ENCODE results near the gene LGALS8.
"Not testable (repeated sequence)": the region's sequence is repeated elsewhere in the genome, so short reads cannot be mapped to it uniquely, and the experiment has no call there.

The LGALS8 gene

DNA sequence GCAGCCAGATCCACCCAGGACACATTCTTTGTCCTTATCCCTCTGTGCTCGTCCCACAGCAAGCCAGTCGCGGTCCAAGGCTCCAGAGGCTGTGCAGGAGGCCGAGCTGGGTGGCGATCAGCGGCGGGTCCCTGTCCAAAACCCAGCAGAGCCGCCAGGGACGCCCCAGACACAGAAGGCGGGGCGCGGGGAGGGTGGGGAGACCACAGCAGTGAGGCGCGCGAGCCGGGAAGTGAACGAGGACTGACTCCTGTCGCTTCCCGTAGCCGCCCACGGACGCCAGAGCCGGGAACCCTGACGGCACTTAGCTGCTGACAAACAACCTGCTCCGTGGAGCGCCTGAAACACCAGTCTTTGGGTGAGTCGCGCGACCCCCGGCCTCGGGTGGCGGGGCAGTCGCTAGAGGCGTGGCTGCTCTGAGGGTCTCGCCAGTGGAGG, at the start of gene LGALS8:
Gene LGALS8, plus strand, starts transcription at position 279 of the 438 bp plus-strand sequence. CDS start 2,089 bp downstream, outside the sequence.
- Mint-ChIP-seq H3K27ac (peak within 1 kb of the TSS; percentile 93), H3K4me1 (peaks cover 22% of the 10 kb centered on the region), H3K9me3 (no peaks in the 10 kb centered on the region), H3K4me3 (peak within 1 kb of the TSS; percentile 92), H3K36me3 (ENCODE audit: low read depth) (peaks cover 24% of the 10 kb centered on the region), H3K27me3 (no peaks in the 10 kb centered on the region)
- DNase-seq (peak; percentile 90), ATAC-seq (peak; percentile 74)

DNA sequence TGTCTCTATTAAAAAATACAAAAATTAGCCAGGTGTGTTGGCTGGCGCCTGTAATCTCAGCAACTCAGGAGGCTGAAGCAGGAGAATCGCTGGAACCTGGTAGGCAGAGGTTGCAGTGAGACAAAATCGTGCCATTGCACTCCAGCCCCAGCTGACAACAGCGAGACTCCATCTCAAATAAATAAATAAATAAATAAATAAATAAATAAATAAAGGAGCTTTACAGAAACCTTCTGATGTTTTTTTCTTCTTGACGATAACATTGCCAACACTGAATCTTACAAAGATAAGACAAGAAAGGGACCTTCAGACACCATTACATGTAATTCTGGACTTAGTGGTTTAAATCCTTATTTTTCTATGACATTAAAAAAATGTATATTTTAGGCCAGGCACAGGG, 47.8 kb upstream of the LGALS8 start:
- peaks cover under 1% of the 10 kb centered on the region for H3K36me3 Mint-ChIP-seq (ENCODE audit: low read depth)
- H3K27ac Mint-ChIP-seq: no peak overlapping the region
- H3K9me3 Mint-ChIP-seq: no peaks in the 10 kb centered on the region
- DNase-seq: no peak
- ATAC-seq: no peak
- H3K27me3 Mint-ChIP-seq: no peaks in the 10 kb centered on the region
- peaks cover 1% of the 10 kb centered on the region for H3K4me1 Mint-ChIP-seq
- H3K4me3 Mint-ChIP-seq: no peak overlapping the region

- DNase-seq: no peak
- Mint-ChIP-seq H3K4me3 (no peak overlapping the region), H3K36me3 (ENCODE audit: low read depth) (peaks cover 2% of the 10 kb centered on the region), H3K27ac (no peak overlapping the region), H3K4me1 (no peaks in the 10 kb centered on the region), H3K27me3 (no peaks in the 10 kb centered on the region), H3K9me3 (no peaks in the 10 kb centered on the region)
- no peak for ATAC-seq
Observed at GRCh38 chr1:236480758-236481436, 42.9 kb upstream of the LGALS8 start.

DNA sequence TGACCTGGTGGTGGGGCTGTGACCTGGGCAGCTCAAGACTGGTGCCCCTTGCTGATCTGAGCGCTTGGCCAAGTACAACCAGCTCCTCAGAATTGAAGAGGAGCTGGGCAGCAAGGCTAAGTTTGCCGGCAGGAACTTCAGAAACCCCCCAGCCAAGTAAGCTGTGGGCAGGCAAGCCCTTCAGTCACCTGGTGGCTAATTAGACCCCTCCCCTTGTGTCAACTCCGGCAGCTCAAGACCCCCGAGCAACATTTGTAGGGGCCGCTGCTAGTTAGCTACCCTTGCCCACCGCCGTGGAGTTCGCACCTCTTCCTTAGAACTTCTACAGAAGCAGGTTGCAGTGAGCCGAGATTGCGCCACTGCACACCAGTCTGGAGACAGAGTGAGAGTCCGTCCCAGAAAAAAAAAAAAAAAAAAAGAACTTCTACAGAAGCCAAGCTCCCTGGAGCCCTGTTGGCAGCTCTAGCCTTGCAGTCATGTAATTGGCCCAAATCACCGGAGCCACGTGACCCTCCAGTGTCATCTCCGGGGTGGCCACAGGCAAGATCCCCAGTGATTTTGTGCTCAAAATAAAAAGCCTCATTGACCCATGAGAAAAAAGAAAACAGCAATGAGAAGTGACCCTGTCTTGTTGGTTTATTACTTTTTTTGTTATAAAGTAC, 39.3 kb upstream of the LGALS8 start:
- no peak for ATAC-seq
- peaks cover 2% of the 10 kb centered on the region for H3K27me3 Mint-ChIP-seq
- peaks cover 2% of the 10 kb centered on the region for H3K36me3 Mint-ChIP-seq (ENCODE audit: low read depth)
- H3K9me3 Mint-ChIP-seq: no peaks in the 10 kb centered on the region
- H3K27ac Mint-ChIP-seq: no peak overlapping the region
- H3K4me1 Mint-ChIP-seq: peaks cover 11% of the 10 kb centered on the region
- DNase-seq: no peak
- no peak overlapping the region for H3K4me3 Mint-ChIP-seq

DNA sequence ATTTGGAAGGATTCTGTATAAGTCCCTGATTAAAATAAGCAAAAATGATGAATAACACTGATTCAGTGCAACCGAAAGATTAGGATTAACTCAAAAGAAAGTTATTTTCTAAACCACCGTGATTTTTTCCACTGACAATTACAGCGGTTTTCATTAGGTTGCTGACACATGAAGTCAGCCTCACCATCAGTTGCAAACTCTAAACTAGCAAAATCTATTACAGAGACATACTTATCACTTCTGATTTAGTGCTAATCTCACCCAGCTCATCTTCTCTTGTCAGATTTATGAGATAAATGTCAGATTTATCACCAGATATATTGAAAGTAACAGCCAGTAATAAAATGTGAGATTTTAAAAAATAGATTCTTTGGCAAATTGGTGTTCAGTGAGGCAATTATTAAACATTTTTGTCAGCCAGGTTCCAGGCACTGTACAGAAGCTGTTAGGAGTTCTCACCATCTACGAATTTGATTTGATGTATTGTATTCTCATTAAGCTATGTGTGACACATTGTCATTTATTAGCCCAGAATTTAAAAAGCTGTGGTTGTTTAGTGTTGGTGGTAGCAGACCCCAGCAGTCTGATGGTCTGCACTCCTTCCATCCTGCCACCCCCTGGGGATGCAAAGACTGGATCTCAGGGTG, 37.3 kb upstream of the LGALS8 start:
- no peaks in the 10 kb centered on the region for H3K9me3 Mint-ChIP-seq
- peaks cover 12% of the 10 kb centered on the region for H3K27me3 Mint-ChIP-seq
- H3K4me3 Mint-ChIP-seq: no peak overlapping the region
- H3K4me1 Mint-ChIP-seq: peaks cover 14% of the 10 kb centered on the region
- ATAC-seq (no peak), DNase-seq (no peak)
- no peak overlapping the region for H3K27ac Mint-ChIP-seq
- H3K36me3 Mint-ChIP-seq (ENCODE audit: low read depth): peaks cover 2% of the 10 kb centered on the region

- Mint-ChIP-seq H3K4me1 (peaks cover 14% of the 10 kb centered on the region), H3K27me3 (peaks cover 20% of the 10 kb centered on the region)
- H3K4me3 Mint-ChIP-seq; H3K9me3 Mint-ChIP-seq; H3K27ac Mint-ChIP-seq; H3K36me3 Mint-ChIP-seq (ENCODE audit: low read depth); DNase-seq; ATAC-seq: not testable (repeated sequence)
Observed at GRCh38 chr1:236489161-236489560, 34.6 kb upstream of the LGALS8 start.

- Mint-ChIP-seq H3K36me3 (ENCODE audit: low read depth) (no peaks in the 10 kb centered on the region), H3K4me1 (peaks cover 14% of the 10 kb centered on the region), H3K27me3 (peaks cover 20% of the 10 kb centered on the region), H3K9me3 (no peaks in the 10 kb centered on the region), H3K27ac (no peak overlapping the region), H3K4me3 (no peak overlapping the region)
- DNase-seq: no peak
- ATAC-seq: peak; percentile 75
Observed at GRCh38 chr1:236489710-236490377, 33.9 kb upstream of the LGALS8 start.

- Mint-ChIP-seq H3K27ac (peak overlapping the region; percentile 28), H3K4me3 (no peak overlapping the region)
Observed at GRCh38 chr1:236491469-236492136, 32.2 kb upstream of the LGALS8 start.

DNA sequence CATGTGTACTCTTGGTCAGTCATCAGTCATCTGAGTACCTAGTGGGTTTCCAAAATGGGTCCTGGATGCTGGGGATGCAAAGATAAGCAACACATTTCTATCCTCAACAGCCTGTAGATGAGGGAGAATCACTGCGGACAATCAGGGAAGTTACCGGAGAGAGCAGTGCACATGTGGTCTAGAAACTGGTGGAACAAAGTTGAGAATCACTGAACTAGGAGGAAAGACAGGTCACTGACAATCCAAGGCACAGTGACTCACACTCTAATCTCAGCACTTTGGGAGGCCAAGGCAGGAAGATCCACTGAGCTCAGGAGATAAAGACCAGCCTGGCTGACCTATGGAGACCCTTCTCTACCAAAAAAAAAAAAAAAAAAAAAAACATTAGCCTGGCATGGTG, 31.4 kb upstream of the LGALS8 start:
- no peaks in the 10 kb centered on the region for H3K36me3 Mint-ChIP-seq (ENCODE audit: low read depth)
- no peak overlapping the region for H3K27ac Mint-ChIP-seq
- DNase-seq (no peak), ATAC-seq (no peak)
- H3K4me1 Mint-ChIP-seq: peaks cover 3% of the 10 kb centered on the region
- H3K9me3 Mint-ChIP-seq: no peaks in the 10 kb centered on the region
- H3K27me3 Mint-ChIP-seq: peaks cover 26% of the 10 kb centered on the region
- H3K4me3 Mint-ChIP-seq: no peak overlapping the region

More at GRCh38 chr1:236491469-236492136, 32.2 kb upstream of the LGALS8 start:
- Mint-ChIP-seq H3K36me3 (ENCODE audit: low read depth) (no peaks in the 10 kb centered on the region), H3K4me1 (peaks cover 8% of the 10 kb centered on the region), H3K9me3 (no peaks in the 10 kb centered on the region), H3K27me3 (peaks cover 23% of the 10 kb centered on the region)
- no peak for DNase-seq
- no peak for ATAC-seq

- no peak overlapping the region for H3K4me3 Mint-ChIP-seq
- H3K27me3 Mint-ChIP-seq: peaks cover 23% of the 10 kb centered on the region
- H3K4me1 Mint-ChIP-seq: peaks cover 3% of the 10 kb centered on the region
- H3K36me3 Mint-ChIP-seq (ENCODE audit: low read depth): no peaks in the 10 kb centered on the region
- ATAC-seq (no peak), DNase-seq (no peak)
- H3K27ac Mint-ChIP-seq: no peak overlapping the region
- H3K9me3 Mint-ChIP-seq: no peaks in the 10 kb centered on the region
Observed at GRCh38 chr1:236494082-236494481, 29.7 kb upstream of the LGALS8 start.

DNA sequence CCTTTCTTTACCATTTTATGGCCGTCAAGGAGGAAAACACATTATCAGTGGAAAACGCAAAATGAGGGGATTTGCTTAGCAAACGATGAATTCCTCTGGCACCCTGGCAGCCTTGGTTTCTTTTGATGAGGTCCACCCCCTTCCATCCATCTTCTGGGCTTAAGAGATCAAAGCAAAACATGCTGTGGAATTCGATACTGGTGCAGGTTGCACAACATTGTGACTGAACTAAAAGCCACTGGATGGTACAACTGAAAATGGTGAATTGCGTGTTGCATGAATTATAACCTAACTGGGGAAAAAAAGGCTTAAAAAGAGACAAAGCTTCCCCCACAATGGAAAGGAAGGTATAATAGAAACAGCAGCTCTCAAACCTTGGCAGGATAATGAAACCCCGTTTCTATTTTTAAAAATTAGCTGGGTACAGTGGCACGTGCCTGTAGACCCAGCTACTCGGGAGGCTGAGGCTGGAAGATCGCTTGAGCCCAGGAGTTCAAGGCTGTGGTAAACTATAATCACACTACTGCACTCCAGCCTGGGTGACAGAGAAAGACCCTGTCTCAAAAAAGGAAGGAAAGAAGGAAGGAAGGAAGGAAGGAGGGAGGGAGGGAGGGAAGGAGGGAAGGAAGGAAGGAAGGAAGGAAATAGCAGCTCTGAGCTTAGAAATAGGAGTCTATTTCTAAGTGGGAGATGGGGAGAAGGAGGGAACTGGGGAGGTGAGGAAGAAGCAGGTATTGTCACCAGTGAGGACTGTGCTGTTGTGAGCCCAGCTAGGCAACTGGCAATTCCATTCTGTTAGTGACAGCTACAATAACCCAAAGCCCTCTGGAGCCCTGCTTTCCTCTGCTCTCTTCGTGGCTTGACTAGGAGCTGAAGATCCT, 29.0 kb upstream of the LGALS8 start:
- Mint-ChIP-seq H3K9me3 (no peaks in the 10 kb centered on the region), H3K36me3 (ENCODE audit: low read depth) (no peaks in the 10 kb centered on the region), H3K4me3 (no peak overlapping the region), H3K27me3 (peaks cover 21% of the 10 kb centered on the region), H3K4me1 (no peaks in the 10 kb centered on the region), H3K27ac (no peak overlapping the region)
- no peak for ATAC-seq
- DNase-seq: no peak

DNA sequence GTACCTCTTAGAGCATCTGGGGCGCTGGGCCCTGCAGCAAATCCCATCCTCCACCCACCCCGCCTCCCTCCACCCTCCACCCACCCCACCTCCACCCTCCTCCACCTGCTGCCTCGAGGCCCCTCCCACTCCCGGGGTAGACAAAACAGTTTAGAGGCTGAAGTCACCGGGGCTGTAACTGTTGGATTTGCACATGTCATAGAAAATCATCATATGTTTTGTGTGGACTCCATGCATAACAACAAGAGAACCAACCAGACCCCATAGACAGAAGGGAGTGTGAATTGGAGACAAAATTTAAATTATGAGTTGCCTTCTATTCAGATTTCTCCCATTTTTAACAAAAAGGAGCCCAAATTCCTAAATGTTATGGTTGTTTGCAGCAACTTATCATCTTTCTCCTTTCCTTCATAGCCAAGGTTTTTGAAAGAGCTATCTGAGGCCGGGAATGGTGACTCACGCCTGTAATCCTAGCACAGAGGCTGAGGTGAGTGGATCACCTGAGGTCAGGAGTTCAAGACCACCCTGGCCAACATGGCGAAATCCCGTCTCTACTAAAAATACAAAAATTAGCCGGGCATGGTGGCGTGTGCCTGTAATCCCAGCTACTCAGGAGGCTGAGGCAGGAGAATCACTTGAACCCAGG, 28.2 kb upstream of the LGALS8 start:
- Mint-ChIP-seq H3K36me3 (ENCODE audit: low read depth) (no peaks in the 10 kb centered on the region), H3K4me1 (no peaks in the 10 kb centered on the region), H3K4me3 (no peak overlapping the region), H3K27me3 (peaks cover 19% of the 10 kb centered on the region), H3K9me3 (no peaks in the 10 kb centered on the region), H3K27ac (no peak overlapping the region)
- DNase-seq (no peak), ATAC-seq (no peak)

GRCh38 chr1:236497908-236498307, 25.9 kb upstream of the LGALS8 start:
- Mint-ChIP-seq H3K27me3 (peaks cover 5% of the 10 kb centered on the region), H3K4me3 (no peak overlapping the region), H3K27ac (no peak overlapping the region), H3K36me3 (ENCODE audit: low read depth) (no peaks in the 10 kb centered on the region), H3K9me3 (no peaks in the 10 kb centered on the region), H3K4me1 (peaks cover 5% of the 10 kb centered on the region)
- no peak for ATAC-seq
- DNase-seq: no peak
